GM12891 (cell line): ENCODE data around the gene CIB4.
A peak's percentile ranks its signal among the peaks of the same experiment; 100 is the strongest.

Experiments used
- DNase-seq: peaks from one replicate; pipeline ENCODE4 v3.0.0; 2011; ENCODE audit warnings: low spot score; ENCODE audit not compliant: insufficient read length
- FAIRE-seq: peaks from 2 replicates; lab custom pipeline; 2011; peaks lifted over from hg19 to GRCh38; lab: Jason Lieb, UNC
- PAX5 ChIP-seq: IDR thresholded peaks from 2 replicates; pipeline ENCODE4 v1.6.1; 2011; ENCODE audit warnings: low read length, moderate library complexity, mild to moderate bottlenecking; ENCODE audit not compliant: insufficient read depth, severe bottlenecking
- POLR2A ChIP-seq: IDR thresholded peaks from 2 replicates; pipeline ENCODE4 v1.6.1; 2011; ENCODE audit warnings: low read depth, low read length, control low read depth
- POLR2AphosphoS5 ChIP-seq: IDR thresholded peaks from 2 replicates; pipeline ENCODE4 v1.6.1; 2011; ENCODE audit warnings: low read depth, low read length, control low read depth
- POU2F2 ChIP-seq: IDR thresholded peaks from 2 replicates; pipeline ENCODE4 v1.6.1; 2011; ENCODE audit warnings: low read depth, mild to moderate bottlenecking, control low read depth, low read length, moderate library complexity
- SPI1 ChIP-seq: IDR thresholded peaks from 2 replicates; pipeline ENCODE4 v1.6.1; 2011; ENCODE audit warnings: low read depth, low read length, control low read depth
- TAF1 ChIP-seq: IDR thresholded peaks from 2 replicates; pipeline ENCODE4 v1.6.1; 2011; ENCODE audit warnings: low read depth, low read length, control low read depth

CIB4 gene

GRCh38 chr2:26563686-26564085 is 77.5 kb downstream of the CIB4 start:
- no peak for FAIRE-seq
- no peak for DNase-seq
- no peak for TF ChIP-seq PAX5
- TF ChIP-seq POU2F2 = no peak

GRCh38 chr2:26562811-26563645 is 78.1 kb downstream of the CIB4 start:
- TF ChIP-seq TAF1 (no peak), PAX5 (no peak), POU2F2 (no peak), SPI1 (no peak), POLR2A (no peak), POLR2AphosphoS5 (no peak)
- FAIRE-seq (no peak), DNase-seq (no peak)

GRCh38 chr2:26561918-26562810 is 79.0 kb downstream of the CIB4 start:
- FAIRE-seq = peak; percentile 41
- TF ChIP-seq POU2F2 (no peak), POLR2AphosphoS5 (no peak), POLR2A (no peak), PAX5 (no peak), SPI1 (no peak), TAF1 (no peak)
- peak; percentile 53 for DNase-seq

DNA sequence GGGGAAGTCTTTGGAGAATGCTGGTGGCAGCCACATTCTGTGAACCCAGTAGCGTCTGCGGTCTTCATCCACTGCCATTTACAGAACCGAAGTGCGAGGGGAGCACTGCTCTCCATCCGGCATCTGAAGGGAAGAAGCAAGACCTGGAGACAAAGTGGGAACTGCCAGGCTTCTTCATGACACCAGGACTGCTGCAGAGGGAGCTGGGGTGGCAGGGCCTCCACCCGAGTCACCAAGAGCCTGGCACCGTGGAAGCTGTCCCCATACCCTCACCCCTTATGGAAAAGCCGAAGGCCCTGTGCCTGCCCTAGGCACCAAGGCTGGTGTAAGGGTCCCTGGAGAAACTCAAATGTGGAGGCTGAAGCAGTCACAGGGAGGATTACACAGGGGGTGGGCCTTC is 79.8 kb downstream of the CIB4 start:
- DNase-seq (no peak), FAIRE-seq (no peak)
- no peak for TF ChIP-seq POU2F2
- TF ChIP-seq POLR2AphosphoS5 = no peak
- TF ChIP-seq PAX5 = no peak
- TF ChIP-seq SPI1 = no peak
- no peak for TF ChIP-seq POLR2A
- no peak for TF ChIP-seq TAF1

DNA sequence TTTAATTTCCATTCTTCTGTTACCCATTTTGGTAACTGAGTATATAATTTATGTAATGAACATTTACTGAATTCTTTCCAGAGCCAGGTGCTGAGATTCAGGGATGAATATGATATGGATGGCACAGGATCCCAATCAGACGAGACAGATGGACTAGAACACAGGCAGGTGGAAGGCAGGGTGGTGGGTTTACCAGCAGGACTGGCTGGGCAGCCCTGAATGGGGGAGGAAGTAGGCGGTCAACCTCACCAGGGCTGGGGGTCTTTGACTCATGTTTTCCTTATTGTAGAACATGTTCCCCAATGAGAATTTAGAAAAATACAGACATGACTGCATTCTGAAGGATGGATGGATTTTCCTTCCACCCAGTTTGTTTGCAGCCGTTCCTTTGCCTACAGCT is 80.3 kb downstream of the CIB4 start:
- no peak for DNase-seq
- TF ChIP-seq SPI1 = no peak
- no peak for FAIRE-seq

GRCh38 chr2:26559556-26559955 is 81.6 kb downstream of the CIB4 start:
- DNase-seq = no peak
- no peak for TF ChIP-seq SPI1
- no peak for TF ChIP-seq POU2F2
- no peak for TF ChIP-seq POLR2AphosphoS5
- no peak for TF ChIP-seq POLR2A
- no peak for FAIRE-seq

DNA sequence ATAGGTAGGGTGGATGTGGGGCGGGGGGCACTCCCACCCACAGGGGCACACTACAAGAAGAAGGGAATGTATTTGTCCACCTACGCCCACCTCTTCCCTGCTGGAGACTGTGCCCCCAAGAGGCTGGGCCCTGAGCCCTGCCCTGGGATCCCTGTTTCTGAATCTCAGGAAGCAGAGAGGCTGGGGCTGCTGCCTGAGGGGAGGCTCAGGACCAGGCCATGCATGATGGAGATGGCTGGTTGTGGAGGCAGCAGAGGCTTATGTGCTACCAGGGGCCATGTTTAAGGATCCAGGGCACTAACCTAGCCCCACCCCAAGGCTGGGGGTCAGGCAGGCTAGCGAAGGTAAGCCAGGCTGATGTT is 82.1 kb downstream of the CIB4 start:
- TF ChIP-seq PAX5 = no peak
- no peak for TF ChIP-seq TAF1
- TF ChIP-seq POU2F2 = no peak
- TF ChIP-seq POLR2A = no peak
- TF ChIP-seq SPI1 = no peak
- TF ChIP-seq POLR2AphosphoS5 = no peak
- FAIRE-seq (no peak), DNase-seq (no peak)

- FAIRE-seq (no peak), DNase-seq (no peak)
- TF ChIP-seq POU2F2 (no peak), PAX5 (no peak), SPI1 (no peak), POLR2AphosphoS5 (no peak), POLR2A (no peak), TAF1 (no peak)
These were observed 82.7 kb downstream of the CIB4 start for GRCh38 chr2:26558271-26559043.

GRCh38 chr2:26557244-26557925 is 83.8 kb downstream of the CIB4 start:
- FAIRE-seq (no peak), DNase-seq (no peak)
- TF ChIP-seq SPI1 = no peak
- no peak for TF ChIP-seq POLR2AphosphoS5
- no peak for TF ChIP-seq POU2F2
- TF ChIP-seq POLR2A = no peak
- no peak for TF ChIP-seq PAX5
- no peak for TF ChIP-seq TAF1
